SK-N-DZ (cell line): Measurements from ENCODE around the gene DCLK2.

Experiments
- DNase-seq: peaks from one replicate; pipeline ENCODE4 v3.0.0-alpha.2; 2015; ENCODE audit warnings: low spot score

The DCLK2 gene

GRCh38 chr4:150069353-150069752 is 8.9 kb upstream of the DCLK2 start:
- DNase-seq, result no peak

GRCh38 chr4:150070464-150071170 is 7.6 kb upstream of the DCLK2 start:
- no peak for DNase-seq

- no peak for DNase-seq
These were observed 5.8 kb upstream of the DCLK2 start for GRCh38 chr4:150072471-150072870.

- no peak for DNase-seq
These were observed 5.1 kb upstream of the DCLK2 start for GRCh38 chr4:150072906-150073714.

- no peak for DNase-seq
These were observed 4.2 kb upstream of the DCLK2 start for GRCh38 chr4:150074064-150074463.

GRCh38 chr4:150078579-150079080 is 385 bp downstream of the DCLK2 start:
- peak; percentile 44 for DNase-seq

- peak; percentile 59 for DNase-seq
These were observed 886 bp downstream of the DCLK2 start for GRCh38 chr4:150079081-150079581.

GRCh38 chr4:150080337-150080736 is 2.1 kb downstream of the DCLK2 start:
- DNase-seq, result no peak

GRCh38 chr4:150080875-150081274 is 2.6 kb downstream of the DCLK2 start:
- no peak for DNase-seq

GRCh38 chr4:150082241-150082640 is 4.0 kb downstream of the DCLK2 start:
- DNase-seq, result peak; percentile 1

GRCh38 chr4:150087006-150087405 is 8.8 kb downstream of the DCLK2 start:
- DNase-seq, result no peak

GRCh38 chr4:150089732-150090131 is 11.5 kb downstream of the DCLK2 start:
- DNase-seq, result no peak

GRCh38 chr4:150090836-150091235 is 12.6 kb downstream of the DCLK2 start:
- no peak for DNase-seq

GRCh38 chr4:150094676-150095075 is 16.4 kb downstream of the DCLK2 start:
- no peak for DNase-seq

GRCh38 chr4:150096625-150097024 is 18.4 kb downstream of the DCLK2 start:
- DNase-seq, result no peak

GRCh38 chr4:150098214-150098613 is 20.0 kb downstream of the DCLK2 start:
- no peak for DNase-seq

GRCh38 chr4:150104404-150105027 is 26.3 kb downstream of the DCLK2 start:
- DNase-seq, result no peak

- no peak for DNase-seq
These were observed 28.6 kb downstream of the DCLK2 start for GRCh38 chr4:150106886-150107285.

- no peak for DNase-seq
These were observed 30.4 kb downstream of the DCLK2 start for GRCh38 chr4:150108691-150109090.

GRCh38 chr4:150114641-150115040 is 36.4 kb downstream of the DCLK2 start:
- DNase-seq, result no peak

- no peak for DNase-seq
These were observed 37.6 kb downstream of the DCLK2 start for GRCh38 chr4:150115851-150116250.

GRCh38 chr4:150116506-150116905 is 38.3 kb downstream of the DCLK2 start:
- DNase-seq, result no peak
